ENCODE data around the gene KCNAB3.

DNA sequence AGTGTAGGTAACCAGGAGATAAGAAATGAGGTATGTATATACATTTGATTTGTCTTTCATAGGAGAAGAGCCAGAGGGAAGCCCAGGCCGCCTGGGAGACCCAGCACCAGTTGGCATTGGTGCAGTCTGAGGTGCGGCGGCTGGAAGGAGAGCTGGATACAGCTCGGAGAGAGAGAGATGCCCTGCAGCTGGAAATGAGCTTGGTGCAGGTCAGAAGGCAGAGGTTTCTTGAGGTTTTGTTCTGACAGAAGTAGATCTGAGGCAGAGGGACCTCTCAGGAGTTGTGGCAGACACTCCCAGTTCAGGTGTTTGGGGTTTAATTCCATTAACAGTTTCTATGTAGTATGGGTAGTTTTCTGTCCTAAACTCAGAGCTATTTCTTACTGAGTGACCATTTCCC lies 10.4 kb upstream of the KCNAB3 start:
- TF ChIP-seq, protein P1, sequence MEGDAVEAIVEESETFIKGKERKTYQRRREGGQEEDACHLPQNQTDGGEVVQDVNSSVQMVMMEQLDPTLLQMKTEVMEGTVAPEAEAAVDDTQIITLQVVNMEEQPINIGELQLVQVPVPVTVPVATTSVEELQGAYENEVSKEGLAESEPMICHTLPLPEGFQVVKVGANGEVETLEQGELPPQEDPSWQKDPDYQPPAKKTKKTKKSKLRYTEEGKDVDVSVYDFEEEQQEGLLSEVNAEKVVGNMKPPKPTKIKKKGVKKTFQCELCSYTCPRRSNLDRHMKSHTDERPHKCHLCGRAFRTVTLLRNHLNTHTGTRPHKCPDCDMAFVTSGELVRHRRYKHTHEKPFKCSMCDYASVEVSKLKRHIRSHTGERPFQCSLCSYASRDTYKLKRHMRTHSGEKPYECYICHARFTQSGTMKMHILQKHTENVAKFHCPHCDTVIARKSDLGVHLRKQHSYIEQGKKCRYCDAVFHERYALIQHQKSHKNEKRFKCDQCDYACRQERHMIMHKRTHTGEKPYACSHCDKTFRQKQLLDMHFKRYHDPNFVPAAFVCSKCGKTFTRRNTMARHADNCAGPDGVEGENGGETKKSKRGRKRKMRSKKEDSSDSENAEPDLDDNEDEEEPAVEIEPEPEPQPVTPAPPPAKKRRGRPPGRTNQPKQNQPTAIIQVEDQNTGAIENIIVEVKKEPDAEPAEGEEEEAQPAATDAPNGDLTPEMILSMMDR (IDR thresholded peaks at IDR 0.05; ENCODE audit: extremely low read depth in 1 of 2, insufficient read depth in 1 of 2, low read depth in 1 of 2, low read length in 2 of 2), result no peak
- no peak for TF ChIP-seq POLR2AphosphoS5 (IDR thresholded peaks at IDR 0.05; ENCODE audit: insufficient read depth, low read depth, low read length)
- no peak for TF ChIP-seq POLR2A (IDR thresholded peaks at IDR 0.05; ENCODE audit: low read depth, low read length)
- no peak for TF ChIP-seq FOS (IDR thresholded peaks at IDR 0.05; ENCODE audit: borderline replicate concordance, insufficient read depth, low read length)
- TF ChIP-seq JUN (IDR thresholded peaks at IDR 0.05; ENCODE audit: borderline replicate concordance, insufficient read depth, insufficient read length, low read depth), result no peak
- no peak for TF ChIP-seq GATA2 (IDR thresholded peaks at IDR 0.05; ENCODE audit: insufficient read depth, insufficient read length, low read depth, low read length)
